WTC11 (cell line): ENCODE data around the gene ITGA8.

ENCODE experiments used
- ETV6 ChIP-seq: sonication (generic); formaldehyde crosslinking; IDR thresholded peaks from 2 replicates; pipeline ENCODE4 v1.8.1; 2022; ENCODE audit warnings: mild to moderate bottlenecking, missing genetic modification reagents
- GABPB1 ChIP-seq: sonication (generic); formaldehyde crosslinking; IDR thresholded peaks from 2 replicates; pipeline ENCODE4 v1.8.1; 2023; ENCODE audit warnings: mild to moderate bottlenecking, missing genetic modification reagents
- TCF7 ChIP-seq: sonication (generic); formaldehyde crosslinking; IDR thresholded peaks from 2 replicates; pipeline ENCODE4 v1.8.0; 2022; ENCODE audit warnings: mild to moderate bottlenecking, low read depth, missing genetic modification reagents, moderate library complexity
- ZNF512 ChIP-seq: sonication (generic); formaldehyde crosslinking; IDR thresholded peaks from 2 replicates; pipeline ENCODE4 v1.8.1; 2022; ENCODE audit warnings: missing genetic modification reagents, borderline replicate concordance
- ZNF671 ChIP-seq: fragments of 250-450 bp; sonication (Bioruptor Pico); IDR thresholded peaks from 2 replicates; pipeline ENCODE4 v1.8.0; 2021; ENCODE audit warnings: mild to moderate bottlenecking
- TF ChIP-seq, protein P1 (sequence below): sonication (generic); formaldehyde crosslinking; IDR thresholded peaks from 2 replicates; pipeline ENCODE4 v1.8.1; 2023; ENCODE audit warnings: mild to moderate bottlenecking, missing genetic modification reagents

GRCh38 chr10:15585303-15585715 is 134.4 kb downstream of the ITGA8 start:
- TF ChIP-seq GABPB1, result no peak
- TF ChIP-seq ZNF671, result no peak
- TF ChIP-seq, protein P1, sequence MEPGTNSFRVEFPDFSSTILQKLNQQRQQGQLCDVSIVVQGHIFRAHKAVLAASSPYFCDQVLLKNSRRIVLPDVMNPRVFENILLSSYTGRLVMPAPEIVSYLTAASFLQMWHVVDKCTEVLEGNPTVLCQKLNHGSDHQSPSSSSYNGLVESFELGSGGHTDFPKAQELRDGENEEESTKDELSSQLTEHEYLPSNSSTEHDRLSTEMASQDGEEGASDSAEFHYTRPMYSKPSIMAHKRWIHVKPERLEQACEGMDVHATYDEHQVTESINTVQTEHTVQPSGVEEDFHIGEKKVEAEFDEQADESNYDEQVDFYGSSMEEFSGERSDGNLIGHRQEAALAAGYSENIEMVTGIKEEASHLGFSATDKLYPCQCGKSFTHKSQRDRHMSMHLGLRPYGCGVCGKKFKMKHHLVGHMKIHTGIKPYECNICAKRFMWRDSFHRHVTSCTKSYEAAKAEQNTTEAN, result no peak
- TF ChIP-seq ZNF512 (CRISPR knock-in tag), result no peak
- TF ChIP-seq ETV6 (CRISPR knock-in tag), result no peak
- no peak for TF ChIP-seq TCF7 (CRISPR knock-in tag)
